OCI-LY7 (cell line): ENCODE data around the gene DBNDD1. TPM values are rescaled to one million over a fixed set of nuclear protein-coding genes. Genes with fewer than 3 reads are reported as not detected.

Experiments used
- BruUV-seq: library from RNA; stranded (reverse); fragments of 400-500 nt; replicated peaks from 2 replicates; lab custom pipeline; 2021; lab: Mats Ljungman, UMichigan
- CTCF ChIA-PET: fragments of 300-600 bp; sonication (Branson Sonifier 250); formaldehyde crosslinking; loops from one replicate; lab custom pipeline; 2022; ENCODE audit warnings: antibody characterized with exemption; ENCODE audit not compliant: unreplicated experiment; lab: Charles Lee
- POLR2A ChIA-PET: fragments of 300-600 bp; sonication (Branson Sonifier 250); formaldehyde crosslinking; loops from one replicate; lab custom pipeline; 2022; ENCODE audit warnings: antibody characterized with exemption; lab: Charles Lee
- DNase-seq: peaks from one replicate; pipeline ENCODE4 v3.0.0-alpha.2; 2015; ENCODE audit warnings: low spot score
- H2AFZ ChIP-seq: fragments of 200-600 bp; sonication (generic), shearing (Covaris generic); 2 replicates; pipeline ENCODE4 v1.6.1; 2014; ENCODE audit warnings: mild to moderate bottlenecking, antibody characterized with exemption, low read length, moderate library complexity
- H3K27ac ChIP-seq: fragments of 200-600 bp; sonication (generic); 2 replicates; pipeline ENCODE4 v1.5.1; 2014; ENCODE audit warnings: mixed run types, low read depth, mild to moderate bottlenecking, moderate library complexity, low read length, inconsistent platforms; ENCODE audit not compliant: poor library complexity, severe bottlenecking
- H3K36me3 ChIP-seq: fragments of 200-600 bp; sonication (generic); 2 replicates; pipeline ENCODE4 v1.6.1; 2014; ENCODE audit warnings: mild to moderate bottlenecking, antibody characterized with exemption, low read length, moderate library complexity, mixed read lengths; ENCODE audit not compliant: insufficient read depth
- H3K4me1 ChIP-seq: fragments of 200-600 bp; sonication (generic); 2 replicates; pipeline ENCODE4 v1.5.1; 2014; ENCODE audit warnings: mild to moderate bottlenecking, low read length; ENCODE audit not compliant: insufficient read depth, poor library complexity, severe bottlenecking
- H3K4me2 ChIP-seq: fragments of 200-600 bp; sonication (generic); 2 replicates; pipeline ENCODE4 v1.6.1; 2014; ENCODE audit warnings: mild to moderate bottlenecking, low read length
- H3K4me3 ChIP-seq: fragments of 200-600 bp; sonication (generic); 2 replicates; pipeline ENCODE4 v1.5.1; 2014; ENCODE audit warnings: mild to moderate bottlenecking, low read depth, low read length; ENCODE audit not compliant: poor library complexity, severe bottlenecking
- H3K79me2 ChIP-seq: fragments of 200-600 bp; sonication (generic); 2 replicates; pipeline ENCODE4 v1.6.1; 2016; ENCODE audit warnings: low read depth, mild to moderate bottlenecking, low read length, moderate library complexity, mixed read lengths; ENCODE audit not compliant: insufficient read depth
- H3K9me2 ChIP-seq: fragments of 200-600 bp; sonication (generic); 2 replicates; pipeline ENCODE4 v1.6.1; 2016; ENCODE audit warnings: mild to moderate bottlenecking, low read length, mixed read lengths; ENCODE audit not compliant: insufficient read depth
- H3K9me3 ChIP-seq: fragments of 200-600 bp; sonication (generic); 2 replicates; pipeline ENCODE4 v1.6.1; 2014; ENCODE audit warnings: mild to moderate bottlenecking, mixed run types, low read length, mixed read lengths
- H4K20me1 ChIP-seq: fragments of 200-600 bp; sonication (generic); 2 replicates; pipeline ENCODE4 v1.6.1; 2014; ENCODE audit warnings: mild to moderate bottlenecking, antibody characterized with exemption, low read length, moderate library complexity, mixed read lengths; ENCODE audit not compliant: insufficient read depth
- EZH2phosphoT487 ChIP-seq: fragments of 200-600 bp; sonication (generic); IDR thresholded peaks from 2 replicates; pipeline ENCODE4 v1.6.1; 2018; ENCODE audit warnings: low read depth, borderline replicate concordance, mild to moderate bottlenecking, mixed run types, antibody characterized with exemption, low read length, moderate library complexity, mixed read lengths
- intact Hi-C: fragments of 100-400 bp; cut with micrococcal nuclease; formaldehyde crosslinking; loops from one replicate; pipeline ENCODE4 v1.10.0; 2022; ENCODE audit not compliant: unreplicated experiment
- total RNA-seq, 2 experiments: library from RNA; depleted of rRNA in 1 of 2; stranded (reverse); fragments of >200 nt in 1 of 2; shearing (Covaris generic) in 1 of 2; gene quantifications; 2 replicates each; pipeline ENCODE4 v1.2.3, GENCODE V29; 2014 to 2022
- TF ChIP-seq, protein P1 (sequence below): fragments of 200-600 bp; sonication (generic); conservative IDR thresholded peaks from 2 replicates; pipeline ENCODE4 v1.5.1; 2014; ENCODE audit warnings: mild to moderate bottlenecking, antibody characterized with exemption, low read length, moderate library complexity, mixed read lengths

DBNDD1 gene
- total RNA-seq, 2 experiments from 2014 or later, result 0.57 to 0.98 TPM

DNA sequence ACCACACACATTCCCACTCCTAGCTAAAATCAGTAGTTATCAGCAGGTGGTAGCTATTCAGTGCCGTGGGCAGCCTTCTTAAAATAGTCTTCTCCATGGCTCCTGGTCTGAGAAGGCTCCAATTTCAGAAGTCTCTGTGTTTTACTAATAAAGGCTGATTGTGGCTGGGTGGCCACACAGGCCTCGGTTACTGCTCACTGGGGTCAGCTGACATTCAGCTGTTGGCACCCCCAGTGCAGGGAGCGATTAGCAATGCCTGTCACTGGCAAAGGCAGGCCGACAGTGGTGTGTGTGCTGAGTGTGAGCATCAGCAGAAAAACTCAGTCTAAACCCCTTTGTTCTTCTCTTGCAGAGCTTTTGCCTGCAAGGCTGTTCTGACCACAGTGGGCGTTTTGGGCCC lies 16.6 kb upstream of the DBNDD1 start:
- peaks cover 12% of the 10 kb centered on the region for H3K36me3 ChIP-seq
- H3K4me3 ChIP-seq, result no peak overlapping the region
- 0 out of 2 replicates have a peak, but pooled peaks cover 4% of the 10 kb centered on the region for H3K9me3 ChIP-seq
- no peaks in the 10 kb centered on the region for H3K9me2 ChIP-seq
- ChIA-PET POLR2A (no interaction called here), CTCF (no interaction called here)
- TF ChIP-seq, protein P1, sequence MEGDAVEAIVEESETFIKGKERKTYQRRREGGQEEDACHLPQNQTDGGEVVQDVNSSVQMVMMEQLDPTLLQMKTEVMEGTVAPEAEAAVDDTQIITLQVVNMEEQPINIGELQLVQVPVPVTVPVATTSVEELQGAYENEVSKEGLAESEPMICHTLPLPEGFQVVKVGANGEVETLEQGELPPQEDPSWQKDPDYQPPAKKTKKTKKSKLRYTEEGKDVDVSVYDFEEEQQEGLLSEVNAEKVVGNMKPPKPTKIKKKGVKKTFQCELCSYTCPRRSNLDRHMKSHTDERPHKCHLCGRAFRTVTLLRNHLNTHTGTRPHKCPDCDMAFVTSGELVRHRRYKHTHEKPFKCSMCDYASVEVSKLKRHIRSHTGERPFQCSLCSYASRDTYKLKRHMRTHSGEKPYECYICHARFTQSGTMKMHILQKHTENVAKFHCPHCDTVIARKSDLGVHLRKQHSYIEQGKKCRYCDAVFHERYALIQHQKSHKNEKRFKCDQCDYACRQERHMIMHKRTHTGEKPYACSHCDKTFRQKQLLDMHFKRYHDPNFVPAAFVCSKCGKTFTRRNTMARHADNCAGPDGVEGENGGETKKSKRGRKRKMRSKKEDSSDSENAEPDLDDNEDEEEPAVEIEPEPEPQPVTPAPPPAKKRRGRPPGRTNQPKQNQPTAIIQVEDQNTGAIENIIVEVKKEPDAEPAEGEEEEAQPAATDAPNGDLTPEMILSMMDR, result no peak
- no peak for TF ChIP-seq EZH2phosphoT487
- intact Hi-C loops, result no loop called here
- H3K79me2 ChIP-seq, result no peaks in the 10 kb centered on the region
- H3K4me2 ChIP-seq, result no peak overlapping the region
- H4K20me1 ChIP-seq, result no peaks in the 10 kb centered on the region
- H3K4me1 ChIP-seq, result no peaks in the 10 kb centered on the region
- no peak overlapping the region for H2AFZ ChIP-seq
- no peak for DNase-seq
- no TSS peak for BruUV-seq
- no peak overlapping the region for H3K27ac ChIP-seq

DNA sequence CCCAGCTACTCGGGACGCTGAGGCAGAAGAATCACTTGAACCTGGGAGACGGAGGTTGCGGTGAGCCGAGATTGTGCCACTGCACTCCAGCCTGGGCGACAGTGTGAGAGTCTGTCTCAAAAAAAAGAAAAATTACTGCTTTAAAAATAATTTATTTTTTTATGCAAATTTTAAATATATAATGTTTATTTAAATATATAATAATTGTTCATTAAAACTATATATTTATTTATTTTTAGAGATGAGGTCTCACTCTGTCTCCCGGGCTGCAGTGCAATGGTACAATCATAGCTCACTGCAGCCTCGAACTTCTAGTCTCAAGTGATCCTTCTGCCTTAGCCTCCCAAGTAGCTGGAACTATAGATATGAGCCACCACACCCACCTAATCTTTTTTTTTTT lies 15.2 kb upstream of the DBNDD1 start:
- Histone ChIP-seq H3K9me2 (no peaks in the 10 kb centered on the region), H3K36me3 (peaks cover 12% of the 10 kb centered on the region), H3K4me3 (no peak overlapping the region), H3K4me1 (no peaks in the 10 kb centered on the region), H3K4me2 (no peak overlapping the region), H2AFZ (no peak overlapping the region), H3K79me2 (no peaks in the 10 kb centered on the region), H3K27ac (no peak overlapping the region), H4K20me1 (no peaks in the 10 kb centered on the region), H3K9me3 (0 out of 2 replicates have a peak, but pooled peaks cover 4% of the 10 kb centered on the region)
- ChIA-PET POLR2A (interaction anchor here (0.7 kb wide), 1 partner anchor 14 kb away, joined by 3 read pairs; no protein-coding TSS in a partner anchor), CTCF (no interaction called here)
- intact Hi-C loops, result no loop called here
- TF ChIP-seq EZH2phosphoT487, result no peak
- TF ChIP-seq, protein P1, result no peak
- BruUV-seq, result no TSS peak
- DNase-seq, result no peak

DNA sequence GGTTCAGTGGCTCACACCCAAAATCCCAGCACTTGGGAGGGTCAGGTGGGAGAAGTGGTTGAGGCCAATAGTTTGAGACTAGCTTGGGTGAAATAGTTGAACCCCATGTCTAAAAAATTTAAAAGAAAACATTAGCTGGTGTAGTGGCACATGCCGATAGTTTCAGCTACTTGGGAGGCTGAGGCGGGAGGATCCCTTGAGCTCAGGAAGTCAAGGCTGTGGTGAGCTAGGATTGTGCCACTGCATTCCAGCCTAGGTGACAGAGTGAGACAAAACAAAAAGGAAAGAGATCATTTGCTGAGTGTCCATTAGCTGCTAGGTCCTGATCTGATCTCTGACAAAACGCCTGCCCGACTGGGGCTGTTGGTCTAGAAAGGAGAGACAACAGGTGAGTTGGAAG lies 14.1 kb upstream of the DBNDD1 start:
- Histone ChIP-seq H3K36me3 (peaks cover 12% of the 10 kb centered on the region), H3K4me1 (no peaks in the 10 kb centered on the region), H3K4me3 (no peak overlapping the region), H3K79me2 (no peaks in the 10 kb centered on the region), H2AFZ (no peak overlapping the region), H3K4me2 (no peak overlapping the region), H4K20me1 (no peaks in the 10 kb centered on the region), H3K9me2 (no peaks in the 10 kb centered on the region), H3K27ac (no peak overlapping the region), H3K9me3 (0 out of 2 replicates have a peak, but pooled peaks cover 4% of the 10 kb centered on the region)
- intact Hi-C loops, result no loop called here
- BruUV-seq, result no TSS peak
- ChIA-PET POLR2A (no interaction called here), CTCF (interaction anchor here (0.5 kb wide), 2 partner anchors 16 to 77 kb away, joined by 3 read pairs; no protein-coding TSS in a partner anchor)
- no peak for TF ChIP-seq EZH2phosphoT487
- TF ChIP-seq, protein P1, result no peak
- DNase-seq, result no peak
